GM19035 (cell line): Measurements from ENCODE around the gene DEGS2.
"Not testable (repeated sequence)": the region's sequence is repeated elsewhere in the genome, so short reads cannot be mapped to it uniquely, and the experiment has no call there.

ENCODE experiments used
- ATAC-seq: cut with Tn5 transposase; IDR thresholded peaks from one replicate; pipeline ENCODE4 v1.9.1; 2021; ENCODE audit not compliant: unreplicated experiment

The DEGS2 gene

GRCh38 chr14:100180671-100181070 lies 21.2 kb upstream of the DEGS2 start:
- not testable (repeated sequence) for ATAC-seq

- no peak for ATAC-seq
Measured at GRCh38 chr14:100178691-100179090, 19.2 kb upstream of the DEGS2 start.

GRCh38 chr14:100176811-100177327 lies 17.4 kb upstream of the DEGS2 start:
- ATAC-seq: no peak

- ATAC-seq: no peak
Measured at GRCh38 chr14:100173353-100173752, 13.9 kb upstream of the DEGS2 start.

- ATAC-seq: no peak
Measured at GRCh38 chr14:100172811-100173210, 13.4 kb upstream of the DEGS2 start.

- no peak for ATAC-seq
Measured at GRCh38 chr14:100170880-100171279, 11.4 kb upstream of the DEGS2 start.

- ATAC-seq: no peak
Measured at GRCh38 chr14:100168506-100168905, 9.1 kb upstream of the DEGS2 start.

- no peak for ATAC-seq
Measured at GRCh38 chr14:100165831-100166440, 6.5 kb upstream of the DEGS2 start.

GRCh38 chr14:100165376-100165775 lies 5.9 kb upstream of the DEGS2 start:
- ATAC-seq: no peak

- ATAC-seq: no peak
Measured at GRCh38 chr14:100160534-100160916, 1.1 kb upstream of the DEGS2 start.

GRCh38 chr14:100159865-100160533 lies 554 bp upstream of the DEGS2 start:
- no peak for ATAC-seq

GRCh38 chr14:100158566-100159093 lies 815 bp downstream of the DEGS2 start:
- no peak for ATAC-seq

GRCh38 chr14:100157548-100158232 lies 1.8 kb downstream of the DEGS2 start:
- not testable (repeated sequence) for ATAC-seq

GRCh38 chr14:100156776-100157175 lies 2.7 kb downstream of the DEGS2 start:
- ATAC-seq: no peak

- ATAC-seq: no peak
Measured at GRCh38 chr14:100155756-100156616, 3.5 kb downstream of the DEGS2 start.

- ATAC-seq: no peak
Measured at GRCh38 chr14:100155049-100155621, 4.3 kb downstream of the DEGS2 start.

GRCh38 chr14:100153560-100153959 lies 5.9 kb downstream of the DEGS2 start:
- no peak for ATAC-seq

- no peak for ATAC-seq
Measured at GRCh38 chr14:100152091-100152490, 7.4 kb downstream of the DEGS2 start.

- no peak for ATAC-seq
Measured at GRCh38 chr14:100150932-100151587, 8.4 kb downstream of the DEGS2 start.
